Erythroblast (primary cell): ENCODE data around the gene ELK1.

Source experiments
- GATA1 ChIP-seq: IDR thresholded peaks from 2 replicates; pipeline ENCODE4 v1.6.1; 2011; ENCODE audit warnings: low read depth, mild to moderate bottlenecking, control low read depth, low read length, moderate library complexity
- POLR2A ChIP-seq: IDR thresholded peaks from 2 replicates; pipeline ENCODE4 v1.6.1; 2011; ENCODE audit warnings: mild to moderate bottlenecking, low read length

GRCh38 chrX:47658301-47658683 is 7.9 kb upstream of the ELK1 start:
- TF ChIP-seq POLR2A = no peak
- TF ChIP-seq GATA1 = no peak
